HG03460 (cell line): ENCODE results near the gene HOXA11.

Source experiments
- ATAC-seq: cut with Tn5 transposase; IDR thresholded peaks from one replicate; pipeline ENCODE4 v1.9.1; 2021; ENCODE audit not compliant: unreplicated experiment

Gene HOXA11

GRCh38 chr7:27207348-27207985, 22.4 kb upstream of the HOXA11 start:
- ATAC-seq, result no peak

- no peak for ATAC-seq
These were observed 20.6 kb upstream of the HOXA11 start for GRCh38 chr7:27205325-27206280.

GRCh38 chr7:27204851-27205322, 19.9 kb upstream of the HOXA11 start:
- ATAC-seq, result no peak

GRCh38 chr7:27203964-27204594, 19.0 kb upstream of the HOXA11 start:
- no peak for ATAC-seq

GRCh38 chr7:27203365-27203953, 18.4 kb upstream of the HOXA11 start:
- no peak for ATAC-seq

- ATAC-seq, result no peak
These were observed 17.8 kb upstream of the HOXA11 start for GRCh38 chr7:27202862-27203134.

GRCh38 chr7:27202018-27202861, 17.2 kb upstream of the HOXA11 start:
- no peak for ATAC-seq

- no peak for ATAC-seq
These were observed 16.6 kb upstream of the HOXA11 start for GRCh38 chr7:27201580-27202017.

GRCh38 chr7:27200761-27201579, 15.9 kb upstream of the HOXA11 start:
- no peak for ATAC-seq

GRCh38 chr7:27199849-27200760, 15.1 kb upstream of the HOXA11 start, which contains the start of gene HOXA13:
Gene HOXA13, minus strand, starts transcription at chr7:27200091. Its CDS starts 14 bp downstream, at chr7:27200077.
- no peak for ATAC-seq

GRCh38 chr7:27198871-27199801, 14.1 kb upstream of the HOXA11 start:
- ATAC-seq, result no peak

GRCh38 chr7:27198138-27198841, 13.3 kb upstream of the HOXA11 start:
- no peak for ATAC-seq

- no peak for ATAC-seq
These were observed 12.4 kb upstream of the HOXA11 start for GRCh38 chr7:27197137-27198042.

GRCh38 chr7:27196287-27196767, 11.3 kb upstream of the HOXA11 start:
- no peak for ATAC-seq

- ATAC-seq, result no peak
These were observed 9.8 kb upstream of the HOXA11 start for GRCh38 chr7:27194686-27195379.
